GM10266 (cell line): ENCODE results near the gene HNF4A.

Source experiments
- DNase-seq: peaks from one replicate; pipeline ENCODE4 v3.0.0; 2012; ENCODE audit errors: extremely low spot score
- CTCF ChIP-seq: IDR thresholded peaks from 2 replicates; pipeline ENCODE4 v1.5.1; 2012; ENCODE audit warnings: mild to moderate bottlenecking, low read depth; ENCODE audit not compliant: control insufficient read depth, insufficient read depth; ENCODE audit errors: missing control alignments

Gene HNF4A

DNA sequence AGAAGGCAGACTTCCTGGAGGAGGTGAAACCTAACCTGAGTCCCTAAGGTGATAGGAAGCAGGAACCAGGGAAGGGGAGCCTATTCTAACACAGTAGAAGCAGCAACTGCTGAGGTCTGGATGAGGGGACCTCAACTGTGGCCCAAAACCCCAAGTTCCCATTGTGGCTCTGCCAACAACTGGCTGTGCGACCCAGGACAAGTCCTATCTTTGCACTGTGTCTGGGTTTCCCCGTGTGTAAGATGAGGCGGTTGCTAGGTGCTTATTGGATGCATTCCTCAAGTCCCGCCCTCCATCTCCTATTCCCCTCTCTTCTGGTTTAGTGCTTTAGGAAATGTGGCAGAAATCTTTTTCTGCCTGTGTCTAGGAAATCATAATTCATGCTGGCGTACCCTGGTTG lies 68.0 kb downstream of the HNF4A start:
- no peak for TF ChIP-seq CTCF
- DNase-seq = no peak

GRCh38 chr20:44424039-44424495 lies 68.6 kb downstream of the HNF4A start:
- TF ChIP-seq CTCF = no peak
- DNase-seq = no peak

- TF ChIP-seq CTCF = no peak
- DNase-seq = no peak
Measured at GRCh38 chr20:44425923-44426322, 70.4 kb downstream of the HNF4A start.

- TF ChIP-seq CTCF = no peak
- no peak for DNase-seq
Measured at GRCh38 chr20:44426879-44427790, 71.6 kb downstream of the HNF4A start.

- no peak for TF ChIP-seq CTCF
- DNase-seq = no peak
Measured at GRCh38 chr20:44427804-44428173, 72.3 kb downstream of the HNF4A start.

- no peak for TF ChIP-seq CTCF
- DNase-seq = no peak
Measured at GRCh38 chr20:44428174-44429016, 72.9 kb downstream of the HNF4A start.

GRCh38 chr20:44429017-44429339 lies 73.5 kb downstream of the HNF4A start:
- TF ChIP-seq CTCF = no peak
- DNase-seq = no peak
